GM21717 (cell line): ENCODE results near the gene NDUFC1.
"Not testable (repeated sequence)": the region's sequence is repeated elsewhere in the genome, so short reads cannot be mapped to it uniquely, and the experiment has no call there.

Experiments
- ATAC-seq: cut with Tn5 transposase; IDR thresholded peaks from one replicate; pipeline ENCODE4 v1.9.1; 2021; ENCODE audit warnings: mild to moderate bottlenecking, moderate library complexity; ENCODE audit not compliant: unreplicated experiment

The NDUFC1 gene

DNA sequence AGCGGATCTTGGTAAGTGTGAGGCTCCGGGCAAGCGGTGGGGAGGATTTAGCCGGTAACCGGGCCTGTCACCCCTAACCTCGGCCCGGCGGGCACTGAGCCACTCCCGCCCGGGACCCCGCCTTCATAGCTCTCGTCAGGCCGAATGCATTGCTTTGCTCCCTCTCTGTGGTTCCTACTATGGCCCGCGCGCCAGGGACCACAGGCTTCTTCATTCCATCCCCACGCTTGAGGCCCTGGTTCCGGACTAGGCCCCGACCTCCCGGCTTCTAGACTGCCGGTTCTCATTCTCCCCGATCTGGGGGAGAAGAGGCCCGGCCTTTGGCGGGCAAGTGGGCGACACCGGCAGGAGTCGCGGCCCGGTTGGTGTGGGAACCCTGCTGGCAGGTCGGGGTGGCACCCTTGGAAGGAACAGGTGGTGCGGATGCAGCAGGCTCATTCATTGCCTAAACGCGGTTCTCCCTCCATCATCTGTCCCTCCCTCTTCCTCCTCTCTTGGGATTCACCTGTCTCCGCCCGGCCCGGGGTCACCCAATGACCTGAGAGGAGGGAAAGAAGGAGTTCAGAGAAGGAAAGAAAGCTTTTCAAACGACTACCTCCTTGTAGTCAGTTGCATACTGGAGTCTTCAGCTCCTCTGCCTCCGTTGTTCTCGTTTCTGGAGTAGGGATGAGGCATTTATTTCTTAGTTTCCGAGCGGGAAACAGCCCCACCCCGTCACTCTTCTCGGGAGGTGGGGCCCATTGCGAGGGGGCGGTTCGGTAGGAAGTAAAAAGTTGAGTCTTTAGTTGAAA, at the start of gene NDUFC1:
Gene NDUFC1 (minus strand): TSS at position 657 of the 791 bp plus-strand sequence. CDS start 6,679 bp downstream, outside the sequence.
- ATAC-seq, result peak; percentile 49

DNA sequence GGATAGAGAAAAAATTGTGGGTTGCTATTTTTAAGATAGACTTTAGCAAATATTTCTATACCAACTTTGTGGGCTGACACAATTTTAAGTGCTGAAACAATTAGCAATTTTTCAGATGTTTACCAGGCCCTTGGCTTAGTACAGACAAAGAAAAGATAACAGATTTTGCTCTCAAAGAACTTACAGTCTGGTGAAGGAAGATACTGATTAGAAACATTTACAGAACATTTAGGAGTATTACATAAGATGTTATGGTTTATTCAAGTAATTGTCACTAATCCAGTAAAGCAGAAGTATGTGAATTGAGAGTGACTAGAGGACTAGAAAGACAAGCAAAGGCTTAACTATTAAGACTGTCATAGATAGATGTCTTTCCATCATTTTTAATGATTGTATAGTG, 35.3 kb upstream of the NDUFC1 start:
- no peak for ATAC-seq

GRCh38 chr4:139333046-139333445, 30.8 kb upstream of the NDUFC1 start:
- no peak for ATAC-seq

DNA sequence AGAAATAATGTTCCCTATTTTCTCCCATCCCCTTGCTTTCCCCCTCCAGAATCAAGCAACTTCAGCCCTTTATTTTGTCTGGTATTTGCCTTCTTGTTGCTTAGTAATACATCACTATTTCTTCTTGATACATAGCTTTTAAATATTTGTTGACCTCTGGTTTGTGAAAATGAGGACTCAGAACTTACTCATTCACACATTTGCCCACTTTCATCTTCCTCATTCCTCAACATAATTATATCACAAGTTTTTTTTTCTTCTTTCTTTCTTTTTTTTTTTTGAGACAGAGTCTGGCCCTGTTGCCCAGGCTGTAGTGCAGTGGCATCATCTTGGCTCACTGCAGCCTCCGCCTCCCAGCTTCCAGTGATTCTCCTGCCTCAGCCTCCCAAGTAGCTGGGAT, 28.9 kb upstream of the NDUFC1 start:
- ATAC-seq, result no peak

DNA sequence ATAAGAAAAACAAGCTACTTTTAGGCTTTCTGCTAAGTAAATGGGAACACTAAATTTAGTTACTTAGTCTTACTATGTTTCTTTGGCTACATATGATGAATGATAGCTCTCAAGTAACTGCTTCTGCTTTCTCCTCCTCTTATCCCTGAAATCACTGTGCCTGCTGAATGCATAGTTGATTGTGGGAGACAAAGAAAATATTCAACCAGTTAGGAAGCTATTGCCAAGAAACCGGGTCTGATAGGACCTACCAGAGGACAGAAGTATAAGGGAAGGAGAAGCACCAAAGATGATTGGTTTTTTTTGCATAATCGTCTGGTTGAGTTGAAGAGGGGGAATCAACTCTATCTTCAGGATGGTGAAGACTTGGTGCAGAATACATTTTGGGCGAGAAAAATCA, 28.0 kb upstream of the NDUFC1 start:
- no peak for ATAC-seq

DNA sequence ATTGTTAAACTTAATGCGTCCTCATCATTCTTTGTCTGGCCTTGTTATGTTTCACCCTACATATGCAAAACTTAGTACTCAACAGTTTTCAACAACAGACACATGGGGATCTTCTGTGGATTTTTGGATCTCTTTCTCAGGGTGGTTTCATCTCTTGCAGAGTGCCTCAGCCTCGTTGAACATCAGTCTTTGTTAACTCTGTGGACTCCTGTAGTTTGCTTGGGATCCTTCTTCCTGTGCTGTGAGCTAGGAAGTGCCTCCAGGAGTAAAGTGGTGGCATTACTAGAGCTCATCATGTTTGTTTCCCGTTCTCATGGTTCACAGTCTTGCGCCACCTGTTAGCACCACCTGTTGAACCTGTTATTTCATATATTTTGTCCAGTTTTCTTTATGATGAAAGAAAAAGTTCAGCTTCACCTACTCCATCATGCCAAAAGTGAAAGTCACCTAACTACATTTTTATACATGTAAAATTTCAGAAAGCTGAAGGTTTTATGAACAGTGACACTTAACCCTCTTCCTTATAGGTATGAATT, 27.5 kb upstream of the NDUFC1 start:
- ATAC-seq, result no peak

DNA sequence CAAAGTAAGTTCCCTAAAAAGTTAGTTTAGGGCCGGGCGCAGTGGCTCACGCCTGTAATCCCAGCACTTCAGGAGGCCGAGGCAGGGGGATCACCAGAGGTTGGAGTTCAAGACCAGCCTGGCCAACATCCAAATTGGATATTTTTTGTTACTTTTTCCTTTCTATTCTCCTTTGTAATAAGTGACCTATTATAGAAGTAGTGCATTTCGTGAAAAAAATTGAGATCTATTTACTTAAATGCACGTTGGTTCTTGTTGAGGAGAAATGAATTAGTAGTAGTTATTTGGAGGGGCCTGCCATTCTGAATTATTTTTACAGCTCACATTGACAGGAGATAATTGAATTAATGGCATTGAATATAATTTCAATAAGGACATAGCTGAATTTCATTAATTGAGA, 22.3 kb upstream of the NDUFC1 start:
- ATAC-seq, result no peak

- not testable (repeated sequence) for ATAC-seq
These were observed 20.3 kb upstream of the NDUFC1 start for GRCh38 chr4:139322541-139322940.

GRCh38 chr4:139322070-139322469, 19.8 kb upstream of the NDUFC1 start:
- ATAC-seq, result not testable (repeated sequence)

DNA sequence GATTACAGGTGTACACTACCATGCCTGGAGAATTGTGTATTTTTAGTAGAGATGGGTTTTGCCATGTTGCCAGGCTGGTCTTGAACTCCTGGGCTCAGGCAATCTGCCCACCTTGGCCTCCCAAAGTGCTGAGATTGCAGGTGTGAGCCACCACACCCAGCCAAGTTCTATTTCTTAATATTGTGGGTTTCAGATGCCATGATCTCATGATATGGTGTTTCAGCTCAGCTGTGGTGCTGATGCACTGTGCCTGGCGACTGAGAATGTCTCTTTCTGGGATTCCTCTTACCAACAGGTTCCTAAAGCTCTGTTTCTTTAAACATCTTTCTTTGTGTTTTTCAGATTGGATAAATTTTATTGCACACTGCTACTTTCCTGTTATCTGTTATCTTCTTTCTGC, 17.3 kb upstream of the NDUFC1 start:
- ATAC-seq, result no peak

- no peak for ATAC-seq
These were observed 15.4 kb upstream of the NDUFC1 start for GRCh38 chr4:139317635-139318034.

DNA sequence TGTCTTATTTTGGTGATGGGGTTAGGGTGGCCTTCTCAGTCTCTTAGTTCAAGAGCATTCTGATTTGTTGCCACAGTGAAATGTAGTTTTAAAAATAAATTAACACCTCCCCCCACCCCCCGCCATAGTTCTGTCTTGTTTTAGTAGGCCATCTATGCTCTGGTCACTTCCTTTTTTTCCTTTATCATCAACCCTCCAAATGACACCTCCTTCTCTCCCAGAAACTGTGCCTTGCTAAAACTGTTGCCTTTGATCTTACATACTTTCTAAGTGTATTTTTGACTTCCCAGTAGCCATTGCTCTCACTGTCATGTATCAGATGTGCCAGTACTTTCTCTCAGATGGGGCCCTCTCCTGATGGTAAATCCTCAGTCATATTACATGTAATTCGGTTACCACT, 14.5 kb upstream of the NDUFC1 start:
- ATAC-seq, result no peak

GRCh38 chr4:139315221-139315675, 13.0 kb upstream of the NDUFC1 start:
- peak; percentile 71 for ATAC-seq

- ATAC-seq, result no peak
These were observed 11.9 kb upstream of the NDUFC1 start for GRCh38 chr4:139314047-139314800.

DNA sequence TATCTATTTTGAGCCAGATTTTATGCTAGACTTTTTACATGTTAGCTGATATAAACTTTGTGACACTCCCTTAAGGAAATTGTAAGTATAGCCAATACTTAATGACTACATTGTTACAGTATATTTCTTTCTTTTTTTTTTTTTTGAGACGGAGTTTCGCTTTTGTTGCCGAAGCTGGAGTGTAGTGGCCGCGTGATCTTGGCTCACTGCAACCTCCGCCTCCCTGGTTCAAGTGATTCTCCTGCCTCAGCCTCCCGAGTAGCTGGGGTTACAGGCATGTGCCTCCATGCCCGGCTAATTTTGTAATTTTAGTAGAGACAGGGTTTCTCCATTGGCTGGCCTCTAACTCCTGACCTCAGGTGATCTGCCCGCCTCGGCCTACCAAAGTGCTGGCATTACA, 11.1 kb upstream of the NDUFC1 start:
- ATAC-seq, result not testable (repeated sequence)

DNA sequence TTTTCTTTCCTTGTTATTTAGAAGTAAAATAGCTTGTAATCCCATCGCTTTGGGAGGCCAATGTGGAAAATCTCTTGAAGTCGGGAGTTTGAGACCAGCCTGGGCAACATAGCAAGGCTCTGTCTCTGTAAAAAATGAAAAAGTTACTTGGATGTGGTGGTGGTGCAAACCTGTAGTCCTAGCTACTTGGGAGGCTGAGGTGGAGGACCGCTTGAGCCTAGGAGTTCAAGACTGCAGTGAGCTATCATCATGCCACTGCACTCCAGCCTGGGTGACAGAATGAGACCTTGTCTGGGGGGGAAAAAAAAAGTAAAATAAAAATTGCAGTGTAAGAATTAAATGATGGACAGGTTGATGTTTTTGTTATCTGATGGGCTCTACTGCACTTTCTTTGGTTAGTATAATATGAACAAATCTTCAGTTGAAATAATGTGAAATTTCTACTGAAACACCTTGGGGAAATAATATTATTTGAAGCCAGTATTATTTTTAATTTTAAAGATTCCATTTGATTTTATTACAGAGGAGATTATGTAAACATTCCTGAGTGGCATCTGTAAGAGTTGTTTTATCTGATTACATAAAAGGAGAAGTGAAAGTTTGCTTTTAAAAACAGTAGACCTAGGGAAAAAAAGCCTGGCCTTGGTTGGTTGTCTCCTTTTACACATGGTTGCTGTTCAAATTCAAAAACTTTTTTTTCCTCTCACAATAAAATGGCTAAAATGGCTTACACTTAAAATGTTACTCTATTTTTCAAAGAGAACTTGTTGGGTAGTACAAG, 10.5 kb upstream of the NDUFC1 start:
- no peak for ATAC-seq

- ATAC-seq, result no peak
These were observed 9.6 kb upstream of the NDUFC1 start for GRCh38 chr4:139311909-139312308.

GRCh38 chr4:139304920-139305319, 2.6 kb upstream of the NDUFC1 start:
- ATAC-seq, result no peak

GRCh38 chr4:139301113-139301820, 1.0 kb downstream of the NDUFC1 start, which contains the start of gene NAA15:
Gene NAA15 (plus strand): TSS chr4:139301505. CDS start chr4:139301778, 273 bp downstream.
- peak; percentile 83 for ATAC-seq

GRCh38 chr4:139300431-139301112, 1.7 kb downstream of the NDUFC1 start:
- peak; percentile 11 for ATAC-seq
